Neuron (in vitro differentiated cells): ENCODE data around the gene RHBDD2.
A peak's percentile ranks its signal among the peaks of the same experiment; 100 is the strongest.
"Not testable (repeated sequence)": the region's sequence is repeated elsewhere in the genome, so short reads cannot be mapped to it uniquely, and the experiment has no call there.

ENCODE experiments used
- H2AFZ ChIP-seq: one replicate; pipeline ENCODE4 v1.6.1; 2013; ENCODE audit warnings: low read depth, mild to moderate bottlenecking, inconsistent platforms, low read length, moderate library complexity
- H3K27me3 ChIP-seq: one replicate; pipeline ENCODE4 v1.6.1; 2013; ENCODE audit warnings: low read length; ENCODE audit not compliant: insufficient read depth
- H3K36me3 ChIP-seq: one replicate; pipeline ENCODE4 v1.6.1; 2013; ENCODE audit warnings: low read length; ENCODE audit not compliant: insufficient read depth
- H3K4me1 ChIP-seq: one replicate; pipeline ENCODE4 v1.6.1; 2013; ENCODE audit warnings: low read length; ENCODE audit not compliant: insufficient read depth
- H3K4me3 ChIP-seq: 2 replicates; pipeline ENCODE4 v1.5.1; 2013; ENCODE audit warnings: mild to moderate bottlenecking, low read length, moderate library complexity
- H3K9me3 ChIP-seq: one replicate; pipeline ENCODE4 v1.6.1; 2013; ENCODE audit warnings: low read length

The RHBDD2 gene

DNA sequence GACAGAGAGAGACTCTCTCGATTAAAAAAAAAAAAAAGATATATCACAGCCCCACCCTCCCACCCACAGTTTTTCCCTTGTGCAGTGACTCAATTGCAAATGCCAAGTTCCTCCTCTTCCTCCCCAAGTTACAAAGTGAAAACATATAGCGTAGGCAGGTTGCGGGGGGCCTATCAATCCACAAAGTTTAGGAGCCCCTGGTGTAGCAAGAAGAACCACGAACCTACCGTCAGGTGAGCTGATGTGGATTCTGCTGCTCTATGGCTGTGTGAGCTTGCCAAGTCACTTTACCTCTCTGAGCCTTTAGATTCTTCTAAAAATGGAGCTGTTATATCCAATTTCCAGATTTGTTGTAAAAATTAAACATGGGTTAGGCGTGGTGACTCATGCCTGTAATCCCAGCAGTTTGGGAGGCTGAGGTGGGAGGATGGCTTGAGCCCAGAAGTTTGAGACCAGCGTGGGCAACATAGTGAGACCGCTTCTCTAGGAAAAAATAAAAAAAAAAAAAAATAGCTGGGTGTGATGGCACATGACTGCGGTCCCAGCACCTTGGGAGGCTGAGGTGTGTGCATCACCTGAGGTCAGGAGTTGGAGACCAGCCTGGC lies 8.2 kb upstream of the RHBDD2 start:
- no peaks in the 10 kb centered on the region for H3K36me3 ChIP-seq
- H3K4me3 ChIP-seq = no peak overlapping the region
- no peaks in the 10 kb centered on the region for H3K27me3 ChIP-seq
- H2AFZ ChIP-seq = no peak overlapping the region
- no peaks in the 10 kb centered on the region for H3K9me3 ChIP-seq
- no peaks in the 10 kb centered on the region for H3K4me1 ChIP-seq

DNA sequence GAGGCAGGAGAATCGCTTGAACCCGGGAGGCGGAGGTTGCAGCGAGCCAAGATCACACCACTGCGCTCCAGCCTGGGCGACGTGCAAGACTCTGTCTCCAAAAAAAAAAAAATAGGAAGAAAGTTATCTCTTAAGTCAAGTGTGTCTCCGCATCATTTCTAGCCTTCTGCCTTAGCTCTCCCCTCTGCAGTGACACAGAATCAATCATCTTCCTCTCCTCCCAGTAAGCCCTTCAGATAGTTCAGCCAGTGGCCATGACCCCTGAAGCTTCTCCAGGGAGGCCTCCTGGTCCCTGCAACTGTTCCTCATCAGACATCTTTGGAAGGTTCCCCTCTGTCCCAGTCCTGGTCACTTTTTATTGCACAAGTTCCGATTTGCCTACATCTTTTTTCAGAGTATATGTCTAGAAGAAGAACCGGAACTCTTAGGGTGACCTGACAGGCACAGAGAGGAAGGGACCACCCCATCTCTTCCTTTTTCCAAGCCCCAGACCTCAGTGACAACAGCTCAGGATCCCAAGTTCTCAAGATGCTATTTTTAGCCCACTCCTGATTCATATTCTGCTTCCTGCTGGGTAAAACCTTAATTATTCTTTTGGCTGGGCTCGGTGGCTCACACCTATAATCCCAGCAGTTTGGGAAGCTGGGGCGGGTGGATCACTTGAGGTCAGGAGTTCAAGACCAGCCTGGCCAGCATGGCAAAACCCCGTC lies 6.6 kb upstream of the RHBDD2 start:
- Histone ChIP-seq H2AFZ (no peak overlapping the region), H3K4me3 (no peak overlapping the region), H3K27me3 (no peaks in the 10 kb centered on the region), H3K9me3 (no peaks in the 10 kb centered on the region), H3K36me3 (no peaks in the 10 kb centered on the region), H3K4me1 (no peaks in the 10 kb centered on the region)

DNA sequence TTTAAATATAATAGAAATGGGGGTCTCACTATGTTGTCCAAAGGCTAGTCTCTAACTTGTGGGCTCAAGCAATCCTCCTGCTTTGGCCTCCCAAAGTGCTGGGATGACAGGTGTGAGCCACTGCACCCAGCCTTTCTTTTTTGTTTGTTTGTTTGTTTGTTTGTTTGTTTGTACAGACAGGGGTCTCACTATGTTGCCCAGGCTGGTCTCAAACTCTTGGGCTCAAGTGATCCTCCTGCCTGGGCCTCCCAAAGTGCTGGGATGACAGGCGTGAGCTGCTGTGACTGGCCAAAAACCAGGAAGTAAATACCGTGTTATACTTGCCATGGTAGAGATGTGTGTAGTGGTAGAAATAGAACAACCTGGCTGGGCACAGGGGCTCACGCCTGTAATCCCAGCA lies 4.7 kb upstream of the RHBDD2 start:
- not testable (repeated sequence) for H3K36me3 ChIP-seq, H3K4me3 ChIP-seq, H2AFZ ChIP-seq, H3K27me3 ChIP-seq, H3K9me3 ChIP-seq, H3K4me1 ChIP-seq

DNA sequence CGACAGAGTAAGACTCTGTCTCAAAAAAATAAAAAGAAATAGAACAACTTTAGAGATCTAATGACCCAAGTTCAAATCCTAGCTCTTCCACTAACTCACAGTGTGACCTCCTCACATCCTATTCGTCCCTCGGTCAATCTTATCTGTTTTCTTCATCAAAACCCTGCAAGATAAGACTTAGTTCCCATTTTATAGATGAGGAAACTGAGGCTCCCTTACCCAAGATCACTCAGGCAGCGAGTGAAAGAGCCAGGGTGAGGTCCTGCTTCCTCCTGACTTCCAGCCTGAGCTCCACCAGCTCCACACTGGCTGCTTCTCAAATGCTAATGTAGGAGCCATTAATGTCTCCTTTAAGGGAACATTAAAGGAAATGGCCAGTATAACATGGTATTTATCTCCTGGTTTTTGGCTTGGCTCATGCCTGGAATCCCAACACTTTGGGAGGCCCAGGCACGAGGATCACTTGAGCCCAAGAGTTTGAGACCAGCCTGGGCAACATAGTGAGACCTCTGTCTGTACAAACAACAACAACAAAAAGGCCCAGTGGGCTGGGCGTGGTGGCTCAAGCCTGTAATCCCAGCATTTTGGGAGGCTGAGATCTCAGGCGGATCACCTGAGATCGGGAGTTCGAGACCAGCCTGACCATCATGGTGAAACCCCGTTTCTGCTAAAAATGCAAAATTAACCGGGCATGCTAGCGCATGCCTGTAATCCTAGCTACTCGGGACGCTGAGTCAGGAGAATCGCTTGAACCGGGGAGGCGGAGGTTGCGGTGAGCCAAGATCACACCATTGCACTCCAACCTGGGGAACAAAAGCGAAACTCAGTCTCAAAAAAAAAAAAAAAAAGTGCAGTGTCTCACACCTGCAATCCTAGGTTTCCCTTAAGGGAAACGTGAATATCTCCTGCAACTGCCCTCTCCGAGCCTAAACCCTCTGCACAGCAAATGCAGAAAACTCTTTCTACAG lies 3.4 kb upstream of the RHBDD2 start:
- H3K4me3 ChIP-seq = no peak overlapping the region

DNA sequence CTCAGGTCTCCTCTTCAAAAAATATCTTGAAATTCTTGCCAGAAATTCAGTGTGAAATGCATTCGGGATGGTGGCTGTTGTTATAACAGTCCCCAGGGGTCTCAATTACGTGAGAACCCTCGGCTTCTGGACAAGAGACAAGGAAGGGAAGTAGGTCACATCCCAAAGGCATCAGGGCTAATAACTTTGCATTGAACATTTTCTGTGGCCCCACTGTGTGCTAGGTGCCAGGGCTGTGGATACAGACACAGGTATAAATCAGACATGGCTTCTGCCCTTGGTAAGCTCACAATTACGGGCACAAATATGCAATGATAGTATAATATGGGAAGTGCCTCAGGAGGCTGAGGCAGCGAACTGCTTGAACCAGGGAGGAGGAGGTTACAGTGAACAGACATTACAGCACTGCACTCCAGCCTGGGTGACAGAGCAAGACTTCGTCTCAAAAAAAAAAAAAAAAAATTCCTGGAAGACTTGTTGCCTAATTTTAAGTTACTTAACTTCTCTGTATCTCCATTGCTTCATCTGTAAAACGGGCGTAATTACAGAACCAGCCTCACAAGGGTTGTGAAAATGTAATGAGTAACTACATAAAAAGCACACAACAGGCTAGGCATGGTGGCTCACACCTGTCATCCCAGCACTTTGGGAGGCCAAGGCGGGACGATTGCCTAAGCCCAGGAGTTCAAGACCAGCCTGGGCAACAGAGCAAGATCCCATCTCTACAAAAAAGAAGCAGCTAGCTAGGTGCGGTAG lies 2.5 kb upstream of the RHBDD2 start:
- no peaks in the 10 kb centered on the region for H3K27me3 ChIP-seq
- H3K36me3 ChIP-seq = peaks cover 6% of the 10 kb centered on the region
- peaks cover 16% of the 10 kb centered on the region for H3K4me1 ChIP-seq
- H3K9me3 ChIP-seq = no peaks in the 10 kb centered on the region
- no peak overlapping the region for H3K4me3 ChIP-seq
- H2AFZ ChIP-seq = no peak overlapping the region

More for the DNA sequence above, 3.4 kb upstream of the RHBDD2 start:
- Histone ChIP-seq H3K36me3 (peaks cover 3% of the 10 kb centered on the region), H3K27me3 (no peaks in the 10 kb centered on the region), H3K4me1 (peaks cover 16% of the 10 kb centered on the region), H2AFZ (no peak overlapping the region), H3K9me3 (no peaks in the 10 kb centered on the region)

DNA sequence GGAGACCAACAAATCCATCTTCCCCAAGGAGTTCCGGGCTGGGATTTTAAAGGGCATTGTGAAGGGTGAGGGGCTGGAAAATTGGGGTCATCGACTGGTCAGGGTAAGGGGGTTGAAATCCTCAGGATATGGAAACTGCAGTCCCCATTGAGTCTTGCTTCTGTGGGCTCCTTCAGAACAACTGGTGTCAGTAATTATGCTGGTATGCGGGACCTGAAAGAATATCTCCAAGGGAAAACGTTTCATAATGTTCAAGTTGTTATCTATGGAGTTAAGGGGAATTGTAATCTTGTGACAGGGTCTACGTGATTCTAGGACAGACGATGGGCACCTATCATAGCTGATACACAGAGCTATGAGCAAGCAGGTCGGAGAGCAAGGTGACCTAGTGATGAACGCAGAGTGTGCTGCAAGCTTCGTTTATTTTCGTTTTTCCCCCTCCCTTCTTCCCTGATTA lies 494 bp upstream of the RHBDD2 start:
- H3K4me1 ChIP-seq = peaks cover 16% of the 10 kb centered on the region
- no peaks in the 10 kb centered on the region for H3K9me3 ChIP-seq
- H2AFZ ChIP-seq = no peak overlapping the region
- H3K4me3 ChIP-seq = peak overlapping the region; percentile 37
- H3K27me3 ChIP-seq = no peaks in the 10 kb centered on the region
- H3K36me3 ChIP-seq = peaks cover 26% of the 10 kb centered on the region

DNA sequence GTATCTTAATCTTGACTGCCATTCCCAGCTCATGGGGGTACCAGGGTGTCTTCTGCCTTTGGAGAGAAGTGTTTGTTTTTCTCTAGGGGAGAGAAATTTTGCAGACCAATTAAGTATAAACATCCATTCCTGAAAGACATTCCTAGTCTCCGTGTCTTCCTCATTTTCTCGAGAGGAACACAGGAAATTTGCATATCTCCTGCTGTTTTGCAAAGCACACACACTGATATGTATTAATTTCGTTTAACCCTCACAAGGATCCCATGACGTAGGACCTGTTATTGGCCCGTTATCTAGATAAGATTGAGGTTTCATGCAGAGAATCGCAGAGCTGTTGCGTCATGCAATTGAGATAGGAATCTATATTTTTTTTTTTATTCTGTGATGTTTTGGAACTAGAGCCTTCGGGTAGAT lies 944 bp downstream of the RHBDD2 start:
- H3K27me3 ChIP-seq = no peaks in the 10 kb centered on the region
- peak overlapping the region; percentile 92 for H3K4me3 ChIP-seq
- H3K36me3 ChIP-seq = peaks cover 38% of the 10 kb centered on the region
- no peak overlapping the region for H2AFZ ChIP-seq
- H3K9me3 ChIP-seq = no peaks in the 10 kb centered on the region
- H3K4me1 ChIP-seq = peaks cover 16% of the 10 kb centered on the region

DNA sequence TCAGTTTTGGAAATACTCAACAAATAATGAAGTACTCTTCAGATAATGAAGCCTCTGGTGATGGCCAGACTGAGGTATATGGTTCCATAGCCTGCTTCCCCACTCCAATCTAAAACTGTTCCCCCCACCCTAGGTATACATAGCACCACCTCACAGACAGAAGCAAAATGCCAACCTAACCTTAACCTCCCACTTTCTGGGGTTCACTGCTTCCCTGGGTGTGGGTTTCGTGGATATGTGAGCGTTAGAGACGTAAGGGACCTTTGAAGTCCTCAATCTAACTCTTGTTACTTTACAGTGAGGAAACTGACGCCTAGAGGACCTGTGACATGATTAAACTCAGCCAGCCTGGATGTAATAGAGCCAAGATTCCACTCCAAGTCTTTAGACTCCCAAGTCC lies 1.4 kb downstream of the RHBDD2 start:
- no peaks in the 10 kb centered on the region for H3K27me3 ChIP-seq
- H3K4me1 ChIP-seq = peaks cover 16% of the 10 kb centered on the region
- H3K36me3 ChIP-seq = peaks cover 42% of the 10 kb centered on the region
- peak overlapping the region; percentile 92 for H3K4me3 ChIP-seq
- no peak overlapping the region for H2AFZ ChIP-seq
- H3K9me3 ChIP-seq = no peaks in the 10 kb centered on the region

DNA sequence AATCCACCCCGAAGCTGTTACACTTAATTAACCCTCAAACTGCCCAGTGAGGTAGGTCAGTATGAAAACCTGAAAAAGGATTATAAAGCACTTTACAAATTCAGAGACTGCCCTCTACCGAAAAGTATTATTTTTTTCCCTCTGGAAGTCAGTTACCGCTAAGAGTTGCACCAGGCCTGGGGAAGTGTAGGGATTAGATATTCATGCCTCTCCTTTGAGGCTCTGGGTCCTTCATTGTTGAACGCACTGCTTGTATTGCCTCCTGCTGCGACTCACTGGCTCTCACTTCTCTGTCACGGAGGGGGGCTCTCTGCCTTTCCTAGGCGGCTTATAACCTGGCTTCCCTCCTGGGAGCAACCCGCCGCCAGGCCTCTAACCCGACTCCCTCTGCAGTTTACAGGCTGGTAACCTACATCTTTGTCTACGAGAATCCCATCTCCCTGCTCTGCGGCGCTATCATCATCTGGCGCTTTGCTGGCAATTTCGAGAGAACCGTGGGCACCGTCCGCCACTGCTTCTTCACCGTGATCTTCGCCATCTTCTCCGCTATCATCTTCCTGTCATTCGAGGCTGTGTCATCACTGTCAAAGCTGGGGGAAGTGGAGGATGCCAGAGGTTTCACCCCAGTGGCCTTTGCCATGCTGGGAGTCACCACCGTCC lies 2.7 kb downstream of the RHBDD2 start:
- H3K36me3 ChIP-seq = peaks cover 53% of the 10 kb centered on the region
- peaks cover 16% of the 10 kb centered on the region for H3K4me1 ChIP-seq
- no peaks in the 10 kb centered on the region for H3K27me3 ChIP-seq
- H2AFZ ChIP-seq = no peak overlapping the region
- no peak overlapping the region for H3K4me3 ChIP-seq
- H3K9me3 ChIP-seq = no peaks in the 10 kb centered on the region

DNA sequence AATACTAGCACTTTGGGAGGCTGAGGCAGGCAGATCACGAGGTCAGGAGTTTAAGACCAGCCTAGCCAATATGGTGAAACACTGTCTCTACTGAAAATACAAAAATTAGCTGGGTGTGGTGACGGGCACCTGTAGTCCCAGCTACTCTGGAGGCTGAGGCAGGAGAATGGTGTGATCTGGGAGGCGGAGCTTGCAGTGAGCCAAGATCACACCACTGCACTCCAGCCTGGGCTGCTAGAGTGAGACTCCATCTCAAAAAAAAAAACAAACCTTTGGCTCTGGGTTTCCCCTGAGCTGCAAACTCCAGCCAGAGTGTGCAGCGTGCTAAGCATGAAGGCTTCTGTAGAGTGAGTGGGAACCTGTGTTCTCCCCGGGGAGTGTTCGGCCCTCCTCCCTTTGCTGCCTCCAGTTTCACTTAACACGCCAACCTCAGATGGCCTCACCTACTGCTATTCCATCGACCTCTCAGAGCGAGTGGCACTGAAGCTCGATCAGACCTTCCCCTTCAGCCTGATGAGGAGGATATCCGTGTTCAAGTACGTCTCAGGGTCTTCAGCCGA lies 4.5 kb downstream of the RHBDD2 start:
- H3K9me3 ChIP-seq, H3K27me3 ChIP-seq, H3K4me3 ChIP-seq, H2AFZ ChIP-seq: not testable (repeated sequence)
- H3K4me1 ChIP-seq = peaks cover 13% of the 10 kb centered on the region
- H3K36me3 ChIP-seq = peaks cover 67% of the 10 kb centered on the region

DNA sequence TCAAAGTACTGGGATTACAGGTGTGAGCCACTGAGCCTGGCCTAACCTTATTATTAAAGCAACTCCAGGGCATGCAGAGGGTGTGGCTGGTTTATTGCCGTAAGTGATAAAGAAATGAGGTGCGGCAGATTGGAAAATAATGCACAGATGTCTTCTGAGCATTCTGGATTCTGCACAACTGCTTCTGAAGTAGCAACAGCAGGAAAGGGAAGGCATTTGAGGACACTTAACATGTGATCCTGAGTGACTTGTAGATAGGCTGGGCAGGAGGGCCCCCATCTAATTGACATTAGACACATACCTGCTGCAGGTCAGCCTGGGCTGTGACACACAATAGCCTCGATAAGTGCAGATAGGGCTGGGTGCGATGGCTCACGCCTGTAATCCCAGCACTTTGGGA lies 5.6 kb downstream of the RHBDD2 start:
- no peaks in the 10 kb centered on the region for H3K9me3 ChIP-seq
- peaks cover 74% of the 10 kb centered on the region for H3K36me3 ChIP-seq
- no peak overlapping the region for H2AFZ ChIP-seq
- no peaks in the 10 kb centered on the region for H3K27me3 ChIP-seq
- H3K4me1 ChIP-seq = peaks cover 17% of the 10 kb centered on the region
- no peak overlapping the region for H3K4me3 ChIP-seq

DNA sequence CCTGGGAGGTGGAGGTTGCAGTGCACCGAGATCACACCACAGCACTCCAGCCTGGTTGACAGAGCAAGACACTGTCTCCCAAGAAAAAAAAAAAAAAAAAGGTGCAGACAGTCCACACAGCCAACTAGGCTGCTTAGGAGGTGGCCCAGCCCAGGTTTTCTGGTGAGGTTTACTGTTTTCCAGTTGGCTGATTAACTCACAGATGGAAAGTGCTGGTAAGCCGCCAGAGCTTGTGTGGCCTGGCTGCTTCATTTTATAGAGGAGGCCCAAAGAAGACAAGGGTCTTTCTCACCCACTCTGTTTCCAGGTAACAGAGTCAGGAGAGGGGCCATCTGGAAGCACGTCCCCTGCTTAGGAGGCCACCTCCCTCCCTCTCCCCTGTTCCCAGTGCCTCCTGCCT lies 6.2 kb downstream of the RHBDD2 start:
- Histone ChIP-seq H3K27me3 (no peaks in the 10 kb centered on the region), H3K4me3 (no peak overlapping the region), H3K9me3 (no peaks in the 10 kb centered on the region), H3K36me3 (peaks cover 75% of the 10 kb centered on the region), H2AFZ (no peak overlapping the region), H3K4me1 (peaks cover 17% of the 10 kb centered on the region)
